Measurements from ENCODE around the gene ZNF892. TPM values are rescaled to one million over a fixed set of nuclear protein-coding genes. Genes with fewer than 3 reads are reported as not detected.
A peak's percentile ranks its signal among the peaks of the same experiment; 100 is the strongest.

Gene ZNF892
- total and polyA plus RNA-seq, 9 of the 15 experiments (the other 6 are each of a cell fraction or from before 2014, with no cell fraction given): 0.07 to 0.13 (median 0.09) TPM; not detected in 6

DNA sequence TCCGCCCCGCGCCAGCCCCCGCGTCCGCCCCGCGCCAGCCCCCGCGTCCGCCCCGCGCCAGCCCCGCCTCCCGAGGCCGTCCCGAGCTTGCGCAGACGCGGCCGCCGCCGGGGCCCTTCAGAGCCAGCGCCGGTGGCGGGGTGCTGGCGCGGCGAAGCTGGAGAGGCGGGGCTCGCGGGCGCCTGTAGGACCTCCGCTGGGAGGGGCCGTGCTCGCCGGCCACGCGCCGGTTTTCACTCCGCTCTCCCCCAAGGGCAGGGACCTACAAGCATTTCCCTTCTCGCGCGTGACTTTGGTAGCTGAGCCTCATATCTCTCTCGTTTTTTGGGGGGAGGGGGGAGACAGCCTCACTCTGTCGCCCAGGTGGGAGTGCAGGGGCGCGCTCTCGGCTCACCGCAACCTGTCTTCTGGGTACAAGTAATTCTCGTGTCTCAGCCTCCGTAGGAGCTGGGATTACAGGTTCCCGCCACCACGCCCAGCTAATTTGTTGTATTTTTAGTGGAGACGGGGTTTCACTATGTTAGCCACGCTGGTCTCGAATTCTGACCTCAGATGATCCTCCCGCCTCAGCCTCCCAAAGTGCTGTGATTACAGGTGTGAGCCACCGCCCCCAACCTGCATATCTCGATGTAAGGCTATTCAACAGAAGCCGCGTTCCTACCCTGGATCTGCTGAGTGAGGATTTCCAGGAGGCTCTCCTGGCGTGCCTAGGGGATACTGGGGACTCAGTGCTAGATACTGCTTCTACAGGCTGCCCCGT is 47.5 kb upstream of the ZNF892 start, which contains the start of gene ZNF514 (continued):
- TF ChIP-seq DPF2 (IDR thresholded peaks at IDR 0.05): 0 out of 2 replicates have a peak, but pooled peaks have one; percentile 24
- peak; percentile 59 for TF ChIP-seq CXXC5 (CRISPR knock-in tag; IDR thresholded peaks at IDR 0.05)
- peak; percentile 63 for TF ChIP-seq KDM5B (IDR thresholded peaks at IDR 0.05; ENCODE audit: insufficient replicate concordance, low read depth, low read length)
- TF ChIP-seq POLR2A (conservative IDR thresholded peaks at IDR 0.05): peak; percentile 63

DNA sequence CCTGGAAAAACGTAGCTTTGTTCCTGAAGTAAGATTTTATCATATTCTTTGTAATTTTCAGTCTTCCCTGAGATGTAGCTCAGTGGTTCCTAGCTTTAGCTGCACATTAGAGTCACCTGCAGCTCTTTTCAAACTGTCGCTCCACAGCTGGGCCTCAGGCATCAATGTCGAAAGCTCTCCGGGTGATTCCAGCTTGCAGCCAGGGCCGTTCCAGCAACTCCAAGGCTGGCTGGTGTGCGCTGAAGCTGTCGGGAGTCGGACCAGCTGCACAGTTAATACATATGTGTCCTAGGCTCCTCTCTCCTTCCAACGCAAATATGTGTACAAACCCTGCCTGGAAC is 42.3 kb upstream of the ZNF892 start:
- peak overlapping the region; percentile 99 for H3K4me2 ChIP-seq (ENCODE audit: insufficient read depth, low read length)
- H3K79me2 ChIP-seq (ENCODE audit: control insufficient read depth, insufficient read depth, low read length): peaks cover 25% of the 10 kb centered on the region
- CTCF ChIA-PET (ENCODE audit: low intra/inter-chr PET ratio): no interaction called here
- TF ChIP-seq EHMT2 (IDR thresholded peaks at IDR 0.05) (no peak), RUNX1 (IDR thresholded peaks at IDR 0.05; ENCODE audit: low read depth) (no peak), SMAD1 (IDR thresholded peaks at IDR 0.05; ENCODE audit: low read depth, low read length, partially characterized antibody) (no peak), CREBBP (IDR thresholded peaks at IDR 0.05; ENCODE audit: low read depth, low read length) (no peak), NBN (IDR thresholded peaks at IDR 0.05; ENCODE audit: low read depth) (no peak), CBFB (CRISPR knock-in tag; IDR thresholded peaks at IDR 0.05) (no peak), BDP1 (IDR thresholded peaks at IDR 0.05; ENCODE audit: insufficient read depth, insufficient read length) (no peak), NUFIP1 (IDR thresholded peaks at IDR 0.05; ENCODE audit: partially characterized antibody) (no peak), NR4A1 (CRISPR knock-in tag; IDR thresholded peaks at IDR 0.05) (no peak), NR4A1 (tag; IDR thresholded peaks at IDR 0.05) (no peak), ZNF444 (CRISPR knock-in tag; IDR thresholded peaks at IDR 0.05) (no peak), POLR3G (IDR thresholded peaks at IDR 0.05; ENCODE audit: extremely low read depth, insufficient read length, insufficient replicate concordance) (no peak), GABPA (tag; conservative IDR thresholded peaks at IDR 0.05; ENCODE audit: low read depth) (no peak), DMBX1 (CRISPR knock-in tag; IDR thresholded peaks at IDR 0.05; ENCODE audit: borderline replicate concordance) (no peak), RFX1 (IDR thresholded peaks at IDR 0.05) (no peak), ZNF551 (CRISPR knock-in tag; IDR thresholded peaks at IDR 0.05) (no peak), CSDE1 (IDR thresholded peaks at IDR 0.05) (no peak)
- in situ Hi-C loops (cut with MboI): no loop called here
- 0% methylated on average over 9 of the region's 9 CpGs for WGBS (ENCODE audit: insufficient coverage, low coverage, missing lambda C conversion rate)
- H3K4me1 ChIP-seq (replicated peaks in 1 of 2; ENCODE audit: control insufficient read depth in 2 of 2, insufficient read depth in 2 of 2, low read length in 2 of 2): peaks cover 5% of the 10 kb centered on the region in 2 experiments; a peak in 4 of 5 replicates
- intact Hi-C loops (cut with micrococcal nuclease): loop anchor here (5.0 kb wide), 1 partner anchor 43 kb away; the partner anchor contains the start of gene MRPS5
- no peaks in the 10 kb centered on the region for H3K27me3 ChIP-seq (ENCODE audit: control insufficient read depth in 2 of 2, insufficient read depth in 2 of 2, low read length in 2 of 2)
- FAIRE-seq: no peak
- peak overlapping the region; percentile 92 for H3K27ac ChIP-seq (ENCODE audit: extremely low read depth, low read depth, low read length)
- no peaks in the 10 kb centered on the region for H3K36me3 ChIP-seq (ENCODE audit: control insufficient read depth, insufficient read depth, low read length)
- DNase-seq (ENCODE audit: extremely low read depth in 1 of 4, low spot score in 3 of 4): no peak
- H2AFZ ChIP-seq (ENCODE audit: low read depth, low read length): peak overlapping the region; percentile 96
- H3K9ac ChIP-seq (ENCODE audit: insufficient read depth in 1 of 2, low read depth in 2 of 2, low read length in 2 of 2): peak overlapping the region; percentile 89 to 93
- no peaks in the 10 kb centered on the region for H4K20me1 ChIP-seq (replicated peaks; ENCODE audit: control insufficient read depth, insufficient read depth, low read length)
- H3K9me1 ChIP-seq (ENCODE audit: control insufficient read depth, insufficient read depth, low read length): no peaks in the 10 kb centered on the region
- ATAC-seq: peak; percentile 50
- H3K9me3 ChIP-seq (replicated peaks; ENCODE audit: control insufficient read depth, insufficient read depth, low read depth, low read length): no peaks in the 10 kb centered on the region
- POLR2A ChIA-PET: interaction anchor here (0.6 to 1.3 kb wide), 2 partner anchors 11 to 21 kb away, joined by 3 read pairs; no protein-coding TSS in a partner anchor
- peak overlapping the region; percentile 73 for H3K4me3 ChIP-seq
- TSS peak; percentile 84 for BruUV-seq (replicated peaks)

Data from K562 (cell line).